Measurements from ENCODE around the gene KIF6.
"Not testable (repeated sequence)": the region's sequence is repeated elsewhere in the genome, so short reads cannot be mapped to it uniquely, and the experiment has no call there.

The KIF6 gene

GRCh38 chr6:39678914-39679313, 46.3 kb downstream of the KIF6 start:
- Histone ChIP-seq H3K9me3 (ENCODE audit: control insufficient read depth, insufficient read depth, low read depth, low read length) (no peaks in the 10 kb centered on the region), H3K4me3 (ENCODE audit: low read depth, low read length) (no peak overlapping the region), H3K36me3 (ENCODE audit: control insufficient read depth in 2 of 2, insufficient read depth in 1 of 2, low read length in 2 of 2) (no peaks in the 10 kb centered on the region), H3K27ac (ENCODE audit: extremely low read depth, low read depth, low read length) (no peak overlapping the region), H3K4me1 (ENCODE audit: control insufficient read depth, insufficient read depth, low read length) (no peaks in the 10 kb centered on the region)
- POLR2A ChIA-PET, result no interaction called here
- no peak for TF ChIP-seq ZNF2 (tag by site-specific recombination; IDR thresholded peaks at IDR 0.05)
- CTCF ChIA-PET, result no interaction called here

- POLR2A ChIA-PET; H3K4me1 ChIP-seq (ENCODE audit: control insufficient read depth, insufficient read depth, low read length); H3K4me3 ChIP-seq (ENCODE audit: low read depth, low read length); H3K27ac ChIP-seq (ENCODE audit: extremely low read depth, low read depth, low read length); CTCF ChIA-PET; H3K36me3 ChIP-seq (ENCODE audit: control insufficient read depth in 2 of 2, insufficient read depth in 1 of 2, low read length in 2 of 2); H3K9me3 ChIP-seq (ENCODE audit: control insufficient read depth, insufficient read depth, low read depth, low read length): not testable (repeated sequence)
- TF ChIP-seq ZXDB (tag by site-specific recombination; IDR thresholded peaks at IDR 0.05) (0 out of 2 replicates have a peak, but pooled peaks have one; percentile 25), ZNF529 (tag by site-specific recombination; IDR thresholded peaks at IDR 0.05; ENCODE audit: insufficient replicate concordance) (peak; percentile 13), ZBTB8A (tag by site-specific recombination; IDR thresholded peaks at IDR 0.05) (peak; percentile 59; the same call in 1 of the 2 replicates), ZNF555 (tag by site-specific recombination; conservative IDR thresholded peaks at IDR 0.05) (peak; percentile 55), ZNF518A (tag by site-specific recombination; conservative IDR thresholded peaks at IDR 0.05; ENCODE audit: low read depth) (peak; percentile 76), ZBTB11 (tag by site-specific recombination; conservative IDR thresholded peaks at IDR 0.05; ENCODE audit: low read depth) (peak; percentile 44), ZNF560 (tag by site-specific recombination; IDR thresholded peaks at IDR 0.05; ENCODE audit: borderline replicate concordance) (0 out of 2 replicates have a peak, but pooled peaks have one; percentile 14), ZNF394 (tag by site-specific recombination; IDR thresholded peaks at IDR 0.05; ENCODE audit: borderline replicate concordance) (peak; percentile 81; the same call in 1 of the 2 replicates), ZNF426 (tag by site-specific recombination; IDR thresholded peaks at IDR 0.05) (peak; percentile 68), ZNF654 (tag by site-specific recombination; IDR thresholded peaks at IDR 0.05; ENCODE audit: low read depth) (peak; percentile 27), ZNF623 (tag by site-specific recombination; IDR thresholded peaks at IDR 0.05) (peak; percentile 50), ZNF510 (tag by site-specific recombination; IDR thresholded peaks at IDR 0.05; ENCODE audit: insufficient replicate concordance) (peak; percentile 9)
Measured at GRCh38 chr6:39677318-39677717, 47.9 kb downstream of the KIF6 start.

- H3K36me3 ChIP-seq (ENCODE audit: control insufficient read depth in 2 of 2, insufficient read depth in 1 of 2, low read length in 2 of 2), result no peaks in the 10 kb centered on the region
- no peaks in the 10 kb centered on the region for H3K4me1 ChIP-seq (ENCODE audit: control insufficient read depth, insufficient read depth, low read length)
- ChIA-PET CTCF (interaction anchor here (1.8 kb wide), 1 partner anchor 308 kb away, joined by 4 read pairs; no protein-coding TSS in a partner anchor), POLR2A (no interaction called here)
- H3K4me3 ChIP-seq (ENCODE audit: low read depth, low read length), result no peak overlapping the region
- H3K9me3 ChIP-seq (ENCODE audit: control insufficient read depth, insufficient read depth, low read depth, low read length), result no peaks in the 10 kb centered on the region
- no peak overlapping the region for H3K27ac ChIP-seq (ENCODE audit: extremely low read depth, low read depth, low read length)
- TF ChIP-seq SETDB1 (IDR thresholded peaks at IDR 0.05; ENCODE audit: insufficient read length, low read length) (no peak), SCRT2 (tag by site-specific recombination; IDR thresholded peaks at IDR 0.05) (no peak), ZNF48 (tag by site-specific recombination; IDR thresholded peaks at IDR 0.05) (no peak), ZNF366 (tag by site-specific recombination; conservative IDR thresholded peaks at IDR 0.05) (no peak), GFI1B (tag by site-specific recombination; IDR thresholded peaks at IDR 0.05) (no peak), ZNF76 (tag by site-specific recombination; IDR thresholded peaks at IDR 0.05; ENCODE audit: borderline replicate concordance, low read depth) (no peak), ZNF18 (tag by site-specific recombination; IDR thresholded peaks at IDR 0.05) (no peak), ZNF214 (tag by site-specific recombination; IDR thresholded peaks at IDR 0.05; ENCODE audit: borderline replicate concordance) (no peak)
Measured at GRCh38 chr6:39670519-39670918, 54.7 kb downstream of the KIF6 start.
